ENCODE data around the gene ELP5. TPM values are rescaled to one million over a fixed set of nuclear protein-coding genes. Genes with fewer than 3 reads are reported as not detected.
A peak's percentile ranks its signal among the peaks of the same experiment; 100 is the strongest.

The ELP5 gene
- total RNA-seq, 1 donor from 2014 or later: 24.9 TPM

GRCh38 chr17:7226721-7227710, 25.0 kb upstream of the ELP5 start:
- H3K9me3 Mint-ChIP-seq (ENCODE audit: unreplicated experiment): peaks cover 1% of the 10 kb centered on the region
- TF ChIP-seq EZH2 (IDR thresholded peaks at IDR 0.05; ENCODE audit: insufficient read depth, low read length) (no peak), CTCF (IDR thresholded peaks at IDR 0.05; ENCODE audit: insufficient read depth, low read depth, low read length) (no peak)
- H4K20me1 ChIP-seq (ENCODE audit: insufficient read depth, low read length): peaks cover 76% of the 10 kb centered on the region

DNA sequence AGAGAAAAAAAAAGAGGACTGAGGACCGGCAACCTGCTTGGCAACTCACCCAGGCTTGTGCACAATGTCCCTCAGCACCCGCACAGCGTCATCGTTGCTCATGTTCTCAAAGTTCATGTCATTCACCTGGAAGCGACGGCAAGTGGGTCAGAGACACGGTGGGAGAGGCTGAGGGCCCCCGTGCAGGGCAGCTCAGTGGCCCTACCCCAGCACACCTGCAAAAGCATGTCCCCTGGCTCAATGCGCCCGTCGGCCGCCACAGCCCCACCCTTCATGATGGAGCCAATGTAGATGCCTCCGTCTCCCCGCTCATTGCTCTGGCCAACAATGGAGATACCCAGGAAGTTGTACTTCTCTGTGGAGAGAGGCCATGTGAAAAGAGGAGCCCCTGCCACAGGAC, 23.1 kb upstream of the ELP5 start:
- H3K36me3 Mint-ChIP-seq (ENCODE audit: low read depth, unreplicated experiment): peaks cover 20% of the 10 kb centered on the region
- H3K4me3 Mint-ChIP-seq (ENCODE audit: unreplicated experiment): peak overlapping the region; percentile 54
- no peaks in the 10 kb centered on the region for H3K27me3 Mint-ChIP-seq (ENCODE audit: low read depth, unreplicated experiment)

More at GRCh38 chr17:7226721-7227710, 25.0 kb upstream of the ELP5 start:
- Mint-ChIP-seq H3K27me3 (ENCODE audit: low read depth, unreplicated experiment) (no peaks in the 10 kb centered on the region), H3K4me1 (ENCODE audit: low read depth, unreplicated experiment) (peaks cover 12% of the 10 kb centered on the region), H3K27ac (ENCODE audit: unreplicated experiment) (no peak overlapping the region), H3K4me3 (ENCODE audit: unreplicated experiment) (no peak overlapping the region), H3K36me3 (ENCODE audit: low read depth, unreplicated experiment) (peaks cover 28% of the 10 kb centered on the region)
- DNase-seq (ENCODE audit: low read depth): no peak
- peaks cover 2% of the 10 kb centered on the region for H3K4me1 ChIP-seq (ENCODE audit: insufficient read depth, low read length)
- no peak overlapping the region for H3K9ac ChIP-seq (ENCODE audit: low read length)
- no peaks in the 10 kb centered on the region for H3K9me3 ChIP-seq (ENCODE audit: insufficient read depth, low read depth, low read length)
- H3K27me3 ChIP-seq (ENCODE audit: insufficient read depth, low read length): no peaks in the 10 kb centered on the region
- no peak overlapping the region for H3K4me3 ChIP-seq (ENCODE audit: insufficient read depth, low read depth, low read length)
- no peak overlapping the region for H3K4me2 ChIP-seq (ENCODE audit: low read length)
- no peak for FAIRE-seq
- no peak overlapping the region for H3K27ac ChIP-seq (ENCODE audit: low read depth, low read length)
- H3K36me3 ChIP-seq (ENCODE audit: insufficient read depth, low read length): peaks cover 16% of the 10 kb centered on the region
- peaks cover 45% of the 10 kb centered on the region for H3K79me2 ChIP-seq (ENCODE audit: insufficient read depth, low read length)
- no peak overlapping the region for H2AFZ ChIP-seq (ENCODE audit: low read depth, low read length)

More for the DNA sequence above, 23.1 kb upstream of the ELP5 start:
- H3K36me3 ChIP-seq (ENCODE audit: insufficient read depth, low read length): peaks cover 3% of the 10 kb centered on the region
- H2AFZ ChIP-seq (ENCODE audit: low read depth, low read length): no peak overlapping the region
- FAIRE-seq (no peak), DNase-seq (ENCODE audit: low read depth) (no peak)
- peaks cover 6% of the 10 kb centered on the region for H3K4me1 ChIP-seq (ENCODE audit: insufficient read depth, low read length)
- H3K4me2 ChIP-seq (ENCODE audit: low read length): no peak overlapping the region
- no peaks in the 10 kb centered on the region for H3K9me3 ChIP-seq (ENCODE audit: insufficient read depth, low read depth, low read length)
- TF ChIP-seq CTCF (IDR thresholded peaks at IDR 0.05; ENCODE audit: insufficient read depth, low read depth, low read length) (no peak), EZH2 (IDR thresholded peaks at IDR 0.05; ENCODE audit: insufficient read depth, low read length) (no peak)
- no peak overlapping the region for H3K27ac ChIP-seq (ENCODE audit: low read depth, low read length)
- peaks cover 17% of the 10 kb centered on the region for H3K4me1 Mint-ChIP-seq (ENCODE audit: low read depth, unreplicated experiment)
- no peak overlapping the region for H3K9ac ChIP-seq (ENCODE audit: low read length)
- H3K4me3 ChIP-seq (ENCODE audit: insufficient read depth, low read depth, low read length): no peak overlapping the region
- H4K20me1 ChIP-seq (ENCODE audit: insufficient read depth, low read length): peaks cover 63% of the 10 kb centered on the region
- no peak overlapping the region for H3K27ac Mint-ChIP-seq (ENCODE audit: unreplicated experiment)
- no peaks in the 10 kb centered on the region for H3K27me3 ChIP-seq (ENCODE audit: insufficient read depth, low read length)
- peaks cover 55% of the 10 kb centered on the region for H3K79me2 ChIP-seq (ENCODE audit: insufficient read depth, low read length)
- peaks cover 1% of the 10 kb centered on the region for H3K9me3 Mint-ChIP-seq (ENCODE audit: unreplicated experiment)
